Measurements from ENCODE around the gene MYL6.

MYL6 gene

GRCh38 chr12:56206452-56207166, 48.5 kb downstream of the MYL6 start:
- no peak for TF ChIP-seq GATA3 (IDR thresholded peaks at IDR 0.05; ENCODE audit: low read depth, low read length)
- TF ChIP-seq GATA2 (IDR thresholded peaks at IDR 0.05; ENCODE audit: low read depth, low read length), result no peak

DNA sequence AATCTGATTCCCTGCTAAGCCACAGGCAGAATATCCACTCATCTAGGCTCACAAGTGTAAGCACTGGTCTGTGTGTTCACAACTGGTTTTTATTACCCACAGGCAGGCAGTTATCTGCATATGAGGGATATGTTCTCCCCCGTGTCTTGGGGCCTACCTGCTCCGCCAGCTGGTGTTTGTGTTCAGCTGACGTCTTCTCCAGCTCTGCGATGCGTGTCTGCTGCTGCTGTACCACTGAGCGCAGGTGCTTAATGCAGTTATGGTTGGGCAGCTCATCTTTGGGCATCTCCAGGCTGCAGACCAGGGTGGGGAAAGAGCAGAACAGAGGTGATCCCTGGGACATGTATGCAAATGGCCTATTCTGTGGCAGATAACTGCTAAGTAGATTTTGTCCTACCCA, 49.8 kb downstream of the MYL6 start:
- TF ChIP-seq GATA2 (IDR thresholded peaks at IDR 0.05; ENCODE audit: low read depth, low read length), result no peak
- TF ChIP-seq GATA3 (IDR thresholded peaks at IDR 0.05; ENCODE audit: low read depth, low read length), result no peak
